GM12892 (cell line): ENCODE measurements around the gene CRMP1.

Experiments
- DNase-seq: peaks from one replicate; pipeline ENCODE4 v3.0.0; 2011; ENCODE audit not compliant: insufficient read length
- FAIRE-seq: peaks from 2 replicates; lab custom pipeline; 2011; peaks lifted over from hg19 to GRCh38; lab: Jason Lieb, UNC
- POLR2A ChIP-seq: IDR thresholded peaks from 2 replicates; pipeline ENCODE4 v1.6.1; 2011; ENCODE audit warnings: low read depth, low read length, control low read depth
- POLR2AphosphoS5 ChIP-seq: IDR thresholded peaks from 2 replicates; pipeline ENCODE4 v1.6.1; 2011; ENCODE audit warnings: low read depth, low read length, control low read depth
- TAF1 ChIP-seq: IDR thresholded peaks from 2 replicates; pipeline ENCODE4 v1.6.1; 2011; ENCODE audit warnings: low read depth, mild to moderate bottlenecking, control low read depth, low read length, borderline replicate concordance

The CRMP1 gene

DNA sequence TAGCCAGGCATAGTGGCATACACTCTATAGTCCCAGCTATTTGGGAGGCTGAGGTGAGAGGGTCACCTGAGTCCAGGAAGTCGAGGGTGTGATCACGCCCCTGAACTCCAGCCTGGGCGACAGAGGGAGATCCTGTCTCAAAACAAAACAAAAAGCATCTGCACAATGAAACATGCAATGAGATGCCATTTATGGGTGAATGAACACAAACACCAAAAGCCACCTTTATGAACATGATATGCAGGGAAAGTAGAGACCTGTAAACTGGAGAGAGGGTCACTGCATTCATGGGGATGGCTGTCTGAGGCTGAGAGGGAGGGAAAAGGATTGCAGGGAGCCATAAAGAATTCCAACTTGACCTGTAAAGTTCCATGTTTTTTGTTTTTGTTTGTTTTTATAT, 111.2 kb downstream of the CRMP1 start:
- TF ChIP-seq TAF1 (no peak), POLR2A (no peak), POLR2AphosphoS5 (no peak)
- FAIRE-seq (no peak), DNase-seq (no peak)

DNA sequence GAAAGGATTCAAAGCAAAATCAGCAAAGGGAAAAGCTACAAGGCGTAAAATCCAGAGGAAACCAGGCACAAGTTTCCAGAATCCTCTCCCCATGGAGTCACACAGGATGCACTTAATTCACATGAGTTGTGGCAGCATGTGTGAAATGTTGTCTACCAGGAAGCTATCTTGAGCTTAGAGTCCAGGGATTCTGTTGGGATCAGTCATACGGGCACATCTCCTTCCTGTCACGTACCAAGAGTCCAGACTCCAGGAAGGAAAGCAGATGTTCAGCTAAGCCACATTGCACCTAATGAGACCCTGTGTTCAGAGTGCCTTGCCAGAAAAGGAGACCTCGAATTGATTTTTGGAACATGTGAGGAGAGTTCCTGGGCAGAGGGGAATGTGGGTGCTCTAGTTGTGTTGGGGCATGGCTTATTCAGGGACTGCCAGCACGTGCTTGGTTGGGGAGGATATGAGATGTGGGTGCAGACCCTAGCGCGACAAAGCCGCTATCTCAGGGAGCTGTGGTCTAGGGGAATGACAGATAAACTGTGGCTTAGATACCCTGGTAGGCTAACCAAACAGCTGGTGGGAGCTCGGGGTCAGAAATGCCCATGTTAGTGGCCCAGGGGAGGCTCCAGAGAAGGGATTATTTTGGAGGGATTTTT, 111.9 kb downstream of the CRMP1 start:
- TF ChIP-seq TAF1 (no peak), POLR2AphosphoS5 (no peak), POLR2A (no peak)
- FAIRE-seq, result no peak

DNA sequence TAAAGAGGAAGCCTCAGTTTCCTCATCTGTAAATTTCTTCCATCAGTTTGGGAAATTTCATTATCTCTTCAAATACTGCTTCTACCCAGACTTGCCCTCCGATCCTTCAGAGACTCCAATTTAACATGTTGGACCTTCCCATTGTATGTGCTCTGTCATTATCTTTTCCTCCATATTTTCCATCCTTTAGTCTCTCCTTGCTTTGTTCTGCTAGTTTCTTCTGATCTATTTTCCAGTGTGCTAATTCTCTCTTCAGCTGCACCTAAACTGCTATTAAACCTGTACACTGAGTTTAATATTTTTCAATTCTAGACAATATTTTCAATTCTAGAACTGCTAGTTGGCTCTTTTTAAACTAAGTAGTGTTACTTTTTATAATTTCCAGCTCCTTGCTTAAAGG, 116.4 kb downstream of the CRMP1 start:
- no peak for TF ChIP-seq TAF1
- no peak for TF ChIP-seq POLR2AphosphoS5
- TF ChIP-seq POLR2A, result no peak
- no peak for FAIRE-seq
- DNase-seq, result no peak

More for the DNA sequence above, 111.9 kb downstream of the CRMP1 start:
- DNase-seq, result no peak

DNA sequence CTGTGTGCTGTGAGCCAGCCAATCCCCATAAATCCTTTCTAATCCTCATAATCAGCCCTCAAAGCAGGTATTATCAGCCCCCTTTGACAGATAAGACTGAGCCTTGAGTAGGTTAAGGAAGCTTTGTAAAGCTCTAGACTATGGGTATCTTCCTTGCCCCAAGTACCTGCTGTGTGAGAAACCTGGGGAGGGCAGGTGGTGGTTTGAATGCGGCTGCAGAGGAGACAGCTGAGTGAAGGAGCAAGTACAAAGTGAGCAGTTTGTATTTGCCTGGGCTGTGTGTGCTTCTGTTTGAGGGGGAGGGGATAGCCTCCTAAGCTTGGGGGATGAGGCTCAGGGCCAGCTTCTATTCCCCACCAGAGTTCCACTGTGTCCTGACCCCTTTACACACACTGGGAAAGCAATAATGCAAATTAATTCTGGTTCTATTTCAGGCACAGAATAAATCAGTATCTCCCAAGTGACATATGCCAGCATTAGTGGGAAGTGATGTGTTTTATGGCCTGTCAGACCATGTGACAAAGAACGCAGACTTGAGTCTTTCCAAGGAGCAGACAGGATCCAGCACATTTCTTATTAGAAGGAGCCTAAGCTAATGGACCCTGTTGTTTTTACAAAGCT, 118.4 kb downstream of the CRMP1 start:
- TF ChIP-seq TAF1 (no peak), POLR2A (no peak), POLR2AphosphoS5 (no peak)
- DNase-seq (no peak), FAIRE-seq (no peak)

- DNase-seq, result no peak
- no peak for FAIRE-seq
- TF ChIP-seq POLR2AphosphoS5 (no peak), POLR2A (no peak), TAF1 (no peak)
These were observed 119.7 kb downstream of the CRMP1 start for GRCh38 chr4:5773271-5773555.

- no peak for DNase-seq
- TF ChIP-seq POLR2A, result no peak
- no peak for TF ChIP-seq TAF1
- no peak for TF ChIP-seq POLR2AphosphoS5
- FAIRE-seq, result no peak
These were observed 120.2 kb downstream of the CRMP1 start for GRCh38 chr4:5772528-5773270.
